Adrenal gland (tissue), 12 donors: ENCODE data around the gene KMT2E. TPM values are rescaled to one million over a fixed set of nuclear protein-coding genes. Genes with fewer than 3 reads are reported as not detected.

Experiments
- DNase-seq, 7 donors: peaks; one replicate each; pipeline ENCODE4 v3.0.0-alpha.2; 2019 to 2020
- H3K27ac ChIP-seq, 5 donors: fragments of 200-600 bp; sonication (generic) in 4 of 5; 1 replicate in 3 of 5; 2 replicates in 2 of 5; pipeline versions ENCODE4 v1.5.1 to v1.8.0; 2016 to 2020; ENCODE audit warnings: mild to moderate bottlenecking in 1 of 5
- H3K27me3 ChIP-seq: fragments of 200-600 bp; 2 replicates; pipeline ENCODE4 v1.8.0; 2021
- H3K36me3 ChIP-seq, 2 donors: fragments of 200-600 bp; replicated peaks in 1 of 2; 1 replicate in 1 of 2; 2 replicates in 1 of 2; pipeline versions ENCODE4 v1.5.1 to v1.8.0; 2018 to 2022
- H3K4me1 ChIP-seq, 2 donors: fragments of 200-600 bp; replicated peaks in 1 of 2; 1 replicate in 1 of 2; 2 replicates in 1 of 2; pipeline versions ENCODE4 v1.5.1 to v1.8.0; 2018 to 2021
- H3K4me3 ChIP-seq, 4 donors: fragments of 200-600 bp; sonication (generic) in 3 of 4; one replicate each; pipeline ENCODE4 v1.5.1; 2016 to 2018
- H3K9me3 ChIP-seq, 3 donors: fragments of 200-600 bp; sonication (generic) in 1 of 3; replicated peaks in 1 of 3; 1 replicate in 2 of 3; 2 replicates in 1 of 3; pipeline versions ENCODE4 v1.5.1 to v1.8.0; 2016 to 2021
- CTCF ChIP-seq, 6 experiments: fragments of 450-650 bp in 4 of 6; fragments of 200-600 bp in 2 of 6; sonication (generic) in 1 of 6; IDR thresholded peaks; 1 replicate in 5 of 6; 2 replicates in 1 of 6; pipeline versions ENCODE4 v1.5.1 to v1.8.0; 2016 to 2021; ENCODE audit warnings: antibody characterized with exemption in 6 of 6, mild to moderate bottlenecking in 2 of 6, moderate library complexity in 1 of 6
- POLR2A ChIP-seq, 2 donors: fragments of 450-650 bp; IDR thresholded peaks; one replicate each; pipeline ENCODE4 v1.6.1; 2017; ENCODE audit warnings: antibody characterized with exemption in 2 of 2, mild to moderate bottlenecking in 2 of 2, moderate library complexity in 1 of 2
- WGBS, 4 donors: extraction: QIAGEN DNeasy Blood & Tissue Kit in 2 of 4; methylation state at CpG; one replicate each; pipeline versions ENCODE4 v1.1.5 to v1.1.7; 2013 to 2017; 5-methylcytosine and 5-hydroxymethylcytosine counted together
- intact Hi-C, 2 donors: fragments of 100-400 bp; cut with DNase I; formaldehyde crosslinking; loops; one replicate each; pipeline versions ENCODE4 v1.14.1 to v1.15.0; 2022 to 2023
- polyA plus RNA-seq, 3 donors: library from polyadenylated mRNA; stranded (reverse); fragments of 200-250 nt in 2 of 3; fragments of 350-450 nt in 1 of 3; fragmentation: Illumina TruSeq in 1 of 3; extraction: RNeasy Lipid Tissue Mini Kit (QIAGEN cat#74804) in 1 of 3; gene quantifications; one replicate each; pipeline ENCODE4 v1.2.3, GENCODE V29; 2013 to 2014
- total RNA-seq, 9 donors: library from RNA; depleted of rRNA in 4 of 9; stranded (reverse); fragments of >200 nt in 4 of 9; fragments of 120-200 nt in 1 of 9; fragmentation: NEBNext Ultra II Directional in 1 of 9; extraction: Animal tissue kit (Norgen Biotek cat#: 25700) in 1 of 9; gene quantifications; one replicate each; pipeline versions ENCODE4 v1.1.0 to v1.2.4, GENCODE V29; 2013 to 2023
- donor health status: healthy with polysubstance abuse.
- donor health status: Bipolar disorder and iron deficiency.
- donor health status: DM: yes; HTN: yes; CAD: no.
- donor health status: DM: no; HTN: no; CAD: no.
- donor health status: DM: no; HTN: no; CAD: no.
- donor health status: DM: yes; HTN: yes; CAD: no.

KMT2E gene
- total and polyA plus RNA-seq, 12 donors, result 14.4 to 98.0 (median 48.4) TPM

- Histone ChIP-seq H3K27me3 (no peaks in the 10 kb centered on the region), H3K27ac (no peak overlapping the region), H3K4me3 (no peak overlapping the region), H3K36me3 (peaks cover 0 to 9% of the 10 kb centered on the region in 2 donors), H3K4me1 (peaks cover 0 to 8% of the 10 kb centered on the region in 2 donors), H3K9me3 (no peaks in the 10 kb centered on the region)
- 81 to 86% (median 83%) methylated on average over 6 of the region's 6 CpGs for WGBS, 4 donors
- intact Hi-C loops, result no loop called here
- TF ChIP-seq POLR2A (IDR thresholded peaks at IDR 0.05) (no peak), CTCF (IDR thresholded peaks at IDR 0.05) (peak in 2 of 6 experiments; percentile 12 to 35)
- no peak for DNase-seq
Measured at GRCh38 chr7:105141068-105141467, 127.1 kb downstream of the KMT2E start.

DNA sequence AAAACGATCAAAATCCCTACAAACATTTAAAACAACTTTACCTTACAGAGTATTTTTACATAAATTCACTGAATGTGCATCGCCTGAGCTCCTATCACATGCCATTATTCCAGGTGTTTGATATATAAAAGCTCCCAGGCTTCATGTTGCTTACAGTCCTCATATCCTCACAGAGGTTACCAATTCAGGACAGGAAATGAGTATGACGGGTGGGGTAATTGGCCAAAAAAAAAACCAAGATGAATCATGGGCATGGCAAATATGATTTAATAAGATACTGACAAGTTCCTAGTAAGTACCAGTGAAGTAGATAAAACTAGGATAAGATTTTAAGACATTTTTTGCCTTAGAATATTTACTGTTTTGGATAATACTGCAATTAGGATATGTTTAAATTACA lies 135.8 kb downstream of the KMT2E start:
- no peaks in the 10 kb centered on the region for H3K27me3 ChIP-seq
- intact Hi-C loops, result no loop called here
- no peak overlapping the region for H3K27ac ChIP-seq
- no peaks in the 10 kb centered on the region for H3K9me3 ChIP-seq
- no peak for TF ChIP-seq POLR2A (IDR thresholded peaks at IDR 0.05)
- no peak for TF ChIP-seq CTCF (IDR thresholded peaks at IDR 0.05)
- H3K4me3 ChIP-seq, result no peak overlapping the region
- no peaks in the 10 kb centered on the region for H3K36me3 ChIP-seq
- no peak for DNase-seq
- peaks cover 0 to 11% of the 10 kb centered on the region in 2 donors for H3K4me1 ChIP-seq
- WGBS, 4 donors, result 57 to 70% (median 62%) methylated on average over 3 of the region's 3 CpGs

GRCh38 chr7:105151152-105151551 lies 137.1 kb downstream of the KMT2E start:
- Histone ChIP-seq H3K9me3 (no peaks in the 10 kb centered on the region), H3K36me3 (no peaks in the 10 kb centered on the region), H3K4me1 (peaks cover 0 to 11% of the 10 kb centered on the region in 2 donors), H3K27ac (no peak overlapping the region), H3K27me3 (no peaks in the 10 kb centered on the region), H3K4me3 (no peak overlapping the region)
- intact Hi-C loops, result no loop called here
- DNase-seq, result no peak
- TF ChIP-seq CTCF (IDR thresholded peaks at IDR 0.05), result no peak
- TF ChIP-seq POLR2A (IDR thresholded peaks at IDR 0.05), result no peak
- 82 to 85% (median 85%) methylated on average over 3 of the region's 3 CpGs for WGBS, 4 donors

GRCh38 chr7:105153531-105153930 lies 139.5 kb downstream of the KMT2E start:
- H3K9me3 ChIP-seq, result no peaks in the 10 kb centered on the region
- 89 to 93% (median 92%) methylated on average over 6 of the region's 6 CpGs for WGBS, 4 donors
- no peak for DNase-seq
- H3K4me3 ChIP-seq, result no peak overlapping the region
- H3K4me1 ChIP-seq, result peaks cover 0 to 8% of the 10 kb centered on the region in 2 donors
- intact Hi-C loops, result no loop called here
- H3K27me3 ChIP-seq, result no peaks in the 10 kb centered on the region
- TF ChIP-seq POLR2A (IDR thresholded peaks at IDR 0.05) (no peak), CTCF (IDR thresholded peaks at IDR 0.05) (no peak)
- no peak overlapping the region for H3K27ac ChIP-seq
- H3K36me3 ChIP-seq, result no peaks in the 10 kb centered on the region
